Right lobe of liver (tissue), 4 donors: ENCODE data around the gene EML2.

Experiments
- POLR2A ChIP-seq: fragments of 450-650 bp; IDR thresholded peaks from one replicate; pipeline ENCODE4 v1.6.1; 2017; ENCODE audit warnings: antibody characterized with exemption, mild to moderate bottlenecking
- TF ChIP-seq, protein P1 (sequence below), 4 donors: fragments of 200-600 bp in 3 of 4; fragments of 450-650 bp in 1 of 4; IDR thresholded peaks; one replicate each; pipeline versions ENCODE4 v1.5.1 to v1.8.0; 2016 to 2022; ENCODE audit warnings: antibody characterized with exemption in 4 of 4, mild to moderate bottlenecking in 2 of 4
- donor health status: DM: no; HTN: no; CAD: no.
- donor health status: DM: no; HTN: no; CAD: no.
- donor health status: DM: no; HTN: yes; CAD: no.

DNA sequence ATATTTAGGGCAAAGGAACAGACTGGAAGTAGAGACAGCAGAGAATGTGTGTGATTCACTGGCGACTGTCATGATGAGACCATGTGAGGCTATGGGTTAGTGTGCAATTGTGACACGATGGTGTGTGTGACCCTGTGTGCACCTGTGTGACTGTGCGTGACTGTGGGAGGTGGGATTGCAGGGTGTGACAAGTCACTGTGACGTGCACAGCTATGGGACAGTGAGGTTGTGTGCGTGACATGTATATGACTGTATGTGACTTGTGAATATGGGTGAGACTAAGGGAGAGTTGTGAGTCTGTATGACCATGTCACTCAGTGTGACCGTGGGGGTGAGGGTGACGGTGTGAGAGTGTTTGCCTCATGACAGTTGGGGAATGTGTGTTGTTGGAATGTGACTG lies 25.4 kb upstream of the EML2 start:
- TF ChIP-seq, protein P1, sequence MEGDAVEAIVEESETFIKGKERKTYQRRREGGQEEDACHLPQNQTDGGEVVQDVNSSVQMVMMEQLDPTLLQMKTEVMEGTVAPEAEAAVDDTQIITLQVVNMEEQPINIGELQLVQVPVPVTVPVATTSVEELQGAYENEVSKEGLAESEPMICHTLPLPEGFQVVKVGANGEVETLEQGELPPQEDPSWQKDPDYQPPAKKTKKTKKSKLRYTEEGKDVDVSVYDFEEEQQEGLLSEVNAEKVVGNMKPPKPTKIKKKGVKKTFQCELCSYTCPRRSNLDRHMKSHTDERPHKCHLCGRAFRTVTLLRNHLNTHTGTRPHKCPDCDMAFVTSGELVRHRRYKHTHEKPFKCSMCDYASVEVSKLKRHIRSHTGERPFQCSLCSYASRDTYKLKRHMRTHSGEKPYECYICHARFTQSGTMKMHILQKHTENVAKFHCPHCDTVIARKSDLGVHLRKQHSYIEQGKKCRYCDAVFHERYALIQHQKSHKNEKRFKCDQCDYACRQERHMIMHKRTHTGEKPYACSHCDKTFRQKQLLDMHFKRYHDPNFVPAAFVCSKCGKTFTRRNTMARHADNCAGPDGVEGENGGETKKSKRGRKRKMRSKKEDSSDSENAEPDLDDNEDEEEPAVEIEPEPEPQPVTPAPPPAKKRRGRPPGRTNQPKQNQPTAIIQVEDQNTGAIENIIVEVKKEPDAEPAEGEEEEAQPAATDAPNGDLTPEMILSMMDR (IDR thresholded peaks at IDR 0.05) = no peak
- no peak for TF ChIP-seq POLR2A
